ENCODE measurements around the gene VEZT.
"Not testable (repeated sequence)": the region's sequence is repeated elsewhere in the genome, so short reads cannot be mapped to it uniquely, and the experiment has no call there.

The VEZT gene

DNA sequence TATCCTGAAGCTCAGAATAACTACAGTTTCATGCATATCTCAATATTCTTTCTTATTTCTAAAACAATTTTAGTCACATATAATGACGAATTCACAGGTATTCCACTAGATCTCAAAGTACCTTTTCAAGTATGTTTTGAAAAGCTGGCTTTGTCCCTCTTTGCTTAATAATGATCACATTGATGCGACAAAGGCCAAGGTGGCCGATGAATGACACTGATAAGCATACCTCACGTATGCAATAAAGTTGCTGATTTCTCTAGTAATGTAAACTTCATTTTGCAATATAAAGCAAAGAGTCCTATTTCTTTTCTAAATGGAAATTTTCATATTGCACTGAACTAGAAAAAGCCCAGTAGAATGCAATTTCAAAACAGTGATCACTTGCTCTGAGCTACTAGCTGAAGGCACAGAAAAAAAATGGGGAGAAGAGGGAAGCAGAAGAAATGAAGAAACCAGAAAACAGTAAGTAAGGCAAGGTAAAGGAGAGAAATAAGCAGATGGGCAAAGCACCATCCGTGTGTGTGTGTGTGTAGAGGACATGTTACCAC is 29.7 kb upstream of the VEZT start:
- DNase-seq (ENCODE audit: low spot score in 2 of 2) = no peak
- Mint-ChIP-seq H3K4me3 (no peak overlapping the region), H3K27ac (ENCODE audit: low read depth) (no peak overlapping the region), H3K27me3 (no peaks in the 10 kb centered on the region), H3K9me3 (no peaks in the 10 kb centered on the region), H3K36me3 (ENCODE audit: insufficient read depth) (no peaks in the 10 kb centered on the region), H3K4me1 (no peaks in the 10 kb centered on the region)
- ATAC-seq (replicated peaks; ENCODE audit: extremely low read depth, poor library complexity, severe bottlenecking) = no peak

DNA sequence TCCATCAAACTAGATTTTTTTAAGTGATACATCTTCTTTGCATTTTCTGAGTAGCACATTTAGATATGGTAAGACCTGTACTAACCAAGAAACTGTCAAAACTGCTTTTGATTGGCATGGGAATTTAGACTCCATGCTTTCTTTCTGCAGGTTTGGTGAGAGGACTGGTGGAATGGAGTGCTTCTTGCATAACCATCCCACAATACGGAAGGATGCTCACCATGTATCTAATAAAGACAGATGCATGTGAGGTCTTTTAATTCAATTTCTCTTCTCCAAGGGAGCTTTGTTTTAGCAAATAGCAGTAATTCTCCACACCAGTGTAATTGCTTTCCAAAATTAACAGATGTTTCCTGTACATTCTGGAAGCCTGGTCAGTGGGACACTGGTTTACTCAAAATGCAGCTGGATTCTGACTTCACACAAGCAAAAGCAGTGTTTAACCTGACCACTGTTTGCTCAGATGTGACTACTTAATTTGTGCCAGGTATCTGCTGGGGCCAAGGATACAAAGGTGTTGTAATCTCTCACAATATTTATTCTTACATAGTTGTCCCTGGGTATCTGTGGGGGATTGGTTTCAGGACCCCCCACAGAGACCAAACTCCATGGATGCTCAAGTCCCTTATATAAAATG is 26.4 kb upstream of the VEZT start:
- Mint-ChIP-seq H3K27ac (ENCODE audit: low read depth) (no peak overlapping the region), H3K4me1 (no peaks in the 10 kb centered on the region), H3K4me3 (no peak overlapping the region), H3K27me3 (no peaks in the 10 kb centered on the region), H3K9me3 (no peaks in the 10 kb centered on the region), H3K36me3 (ENCODE audit: insufficient read depth) (no peaks in the 10 kb centered on the region)
- no peak for ATAC-seq (replicated peaks; ENCODE audit: extremely low read depth, poor library complexity, severe bottlenecking)
- DNase-seq (ENCODE audit: low spot score in 2 of 2) = no peak

GRCh38 chr12:95192271-95192670 is 25.3 kb upstream of the VEZT start:
- Mint-ChIP-seq H3K27ac (ENCODE audit: low read depth) (no peak overlapping the region), H3K27me3 (no peaks in the 10 kb centered on the region), H3K4me3 (no peak overlapping the region), H3K36me3 (ENCODE audit: insufficient read depth) (no peaks in the 10 kb centered on the region), H3K9me3 (no peaks in the 10 kb centered on the region), H3K4me1 (no peaks in the 10 kb centered on the region)
- ATAC-seq (replicated peaks; ENCODE audit: extremely low read depth, poor library complexity, severe bottlenecking) (no peak), DNase-seq (ENCODE audit: low spot score in 2 of 2) (no peak)

- no peak overlapping the region for H3K4me3 Mint-ChIP-seq
- ATAC-seq (replicated peaks; ENCODE audit: extremely low read depth, poor library complexity, severe bottlenecking) = no peak
- no peaks in the 10 kb centered on the region for H3K36me3 Mint-ChIP-seq (ENCODE audit: insufficient read depth)
- no peaks in the 10 kb centered on the region for H3K4me1 Mint-ChIP-seq
- no peak overlapping the region for H3K27ac Mint-ChIP-seq (ENCODE audit: low read depth)
- H3K27me3 Mint-ChIP-seq = no peaks in the 10 kb centered on the region
- no peaks in the 10 kb centered on the region for H3K9me3 Mint-ChIP-seq
- DNase-seq (ENCODE audit: low spot score in 2 of 2) = no peak
These were observed 24.5 kb upstream of the VEZT start for GRCh38 chr12:95193139-95193538.

DNA sequence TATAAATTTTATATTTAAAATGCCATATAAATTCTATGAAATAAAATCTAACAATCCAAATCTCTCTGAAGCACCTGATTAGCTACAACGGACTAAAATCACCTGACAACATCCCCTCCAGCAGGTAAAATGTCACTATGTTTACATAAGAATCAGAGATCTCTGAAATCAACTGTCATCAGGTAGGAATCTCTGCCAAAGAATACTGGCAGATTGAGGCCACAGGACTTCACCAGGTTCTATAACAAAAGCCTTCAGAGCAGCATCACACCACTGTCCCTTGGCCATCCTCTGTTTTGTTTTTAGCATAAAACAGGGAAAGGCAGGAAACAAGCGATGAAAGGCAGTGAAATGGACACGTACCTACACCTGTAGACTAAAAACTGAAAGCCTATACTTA is 22.5 kb upstream of the VEZT start:
- no peaks in the 10 kb centered on the region for H3K9me3 Mint-ChIP-seq
- no peak overlapping the region for H3K4me3 Mint-ChIP-seq
- no peaks in the 10 kb centered on the region for H3K4me1 Mint-ChIP-seq
- no peaks in the 10 kb centered on the region for H3K27me3 Mint-ChIP-seq
- H3K27ac Mint-ChIP-seq (ENCODE audit: low read depth) = no peak overlapping the region
- H3K36me3 Mint-ChIP-seq (ENCODE audit: insufficient read depth) = no peaks in the 10 kb centered on the region
- no peak for ATAC-seq (replicated peaks; ENCODE audit: extremely low read depth, poor library complexity, severe bottlenecking)
- DNase-seq (ENCODE audit: low spot score in 2 of 2) = no peak

- not testable (repeated sequence) for DNase-seq (ENCODE audit: low spot score in 2 of 2); H3K36me3 Mint-ChIP-seq (ENCODE audit: insufficient read depth); H3K9me3 Mint-ChIP-seq; ATAC-seq (replicated peaks; ENCODE audit: extremely low read depth, poor library complexity, severe bottlenecking); H3K27ac Mint-ChIP-seq (ENCODE audit: low read depth); H3K4me1 Mint-ChIP-seq; H3K27me3 Mint-ChIP-seq; H3K4me3 Mint-ChIP-seq
These were observed 20.6 kb upstream of the VEZT start for GRCh38 chr12:95196875-95197569.

GRCh38 chr12:95197636-95198035 is 20.0 kb upstream of the VEZT start:
- DNase-seq (ENCODE audit: low spot score in 2 of 2) (no peak), ATAC-seq (replicated peaks; ENCODE audit: extremely low read depth, poor library complexity, severe bottlenecking) (no peak)
- Mint-ChIP-seq H3K4me1 (no peaks in the 10 kb centered on the region), H3K36me3 (ENCODE audit: insufficient read depth) (no peaks in the 10 kb centered on the region), H3K9me3 (no peaks in the 10 kb centered on the region), H3K27me3 (no peaks in the 10 kb centered on the region), H3K4me3 (no peak overlapping the region), H3K27ac (ENCODE audit: low read depth) (no peak overlapping the region)

DNA sequence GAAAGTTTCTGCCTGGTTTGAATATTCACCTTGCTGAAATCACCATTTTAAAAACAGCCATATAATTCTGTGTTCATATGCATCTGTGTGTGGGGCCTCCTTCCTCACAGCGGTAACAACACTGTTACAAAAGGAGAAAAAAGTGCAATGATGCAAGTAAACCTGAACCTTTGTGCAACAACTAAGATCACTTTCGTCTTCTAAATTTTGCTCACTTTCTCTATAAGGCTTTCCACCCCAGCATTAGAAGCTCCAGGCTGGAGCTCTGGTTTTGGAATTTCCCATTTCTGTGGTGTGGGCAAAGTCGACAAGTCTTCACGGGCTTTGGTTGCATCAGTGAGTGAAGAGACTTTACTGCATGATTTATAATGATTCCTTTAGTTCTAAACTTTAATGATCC is 18.7 kb upstream of the VEZT start:
- Mint-ChIP-seq H3K4me3 (no peak overlapping the region), H3K4me1 (no peaks in the 10 kb centered on the region), H3K36me3 (ENCODE audit: insufficient read depth) (no peaks in the 10 kb centered on the region), H3K27ac (ENCODE audit: low read depth) (no peak overlapping the region), H3K9me3 (no peaks in the 10 kb centered on the region), H3K27me3 (no peaks in the 10 kb centered on the region)
- ATAC-seq (replicated peaks; ENCODE audit: extremely low read depth, poor library complexity, severe bottlenecking) = no peak
- no peak for DNase-seq (ENCODE audit: low spot score in 2 of 2)

DNA sequence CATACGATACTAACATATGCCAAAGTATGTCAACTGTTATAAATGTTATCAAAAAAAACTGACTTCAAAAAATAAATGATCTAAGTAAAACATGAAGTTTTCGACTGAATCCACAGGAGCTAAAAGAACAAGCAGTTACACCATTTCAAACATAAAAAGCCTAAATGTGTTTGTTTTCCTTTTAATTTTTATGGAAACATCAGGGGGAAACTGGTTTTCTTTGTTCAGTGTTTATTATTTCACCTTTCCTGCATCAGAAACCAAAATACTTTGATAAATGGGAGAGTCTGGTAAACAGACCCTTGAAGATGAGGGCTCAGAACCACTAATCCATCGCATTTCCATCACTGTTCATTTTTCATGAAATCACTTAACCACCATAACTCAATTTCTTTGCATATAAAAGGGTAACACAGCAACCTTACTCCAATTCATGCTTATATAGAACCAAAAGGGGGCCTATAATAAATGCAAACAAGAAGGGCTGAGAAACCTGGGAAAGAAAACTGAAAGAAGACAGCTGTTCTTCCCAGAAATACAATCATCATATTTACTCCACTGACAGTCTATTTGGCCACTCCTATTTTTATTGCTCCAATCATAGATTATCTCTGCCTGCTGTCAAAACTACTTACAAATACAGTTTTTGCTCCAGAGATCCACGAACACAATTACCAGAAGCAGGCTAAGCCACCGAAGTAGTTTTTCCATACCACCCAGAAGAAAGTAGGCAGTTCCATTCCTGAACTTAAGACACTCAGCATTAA is 17.3 kb upstream of the VEZT start:
- no peak for DNase-seq (ENCODE audit: low spot score in 2 of 2)
- no peaks in the 10 kb centered on the region for H3K36me3 Mint-ChIP-seq (ENCODE audit: insufficient read depth)
- H3K27ac Mint-ChIP-seq (ENCODE audit: low read depth) = no peak overlapping the region
- H3K4me1 Mint-ChIP-seq = no peaks in the 10 kb centered on the region
- H3K27me3 Mint-ChIP-seq = no peaks in the 10 kb centered on the region
- no peak for ATAC-seq (replicated peaks; ENCODE audit: extremely low read depth, poor library complexity, severe bottlenecking)
- no peaks in the 10 kb centered on the region for H3K9me3 Mint-ChIP-seq
- no peak overlapping the region for H3K4me3 Mint-ChIP-seq

DNA sequence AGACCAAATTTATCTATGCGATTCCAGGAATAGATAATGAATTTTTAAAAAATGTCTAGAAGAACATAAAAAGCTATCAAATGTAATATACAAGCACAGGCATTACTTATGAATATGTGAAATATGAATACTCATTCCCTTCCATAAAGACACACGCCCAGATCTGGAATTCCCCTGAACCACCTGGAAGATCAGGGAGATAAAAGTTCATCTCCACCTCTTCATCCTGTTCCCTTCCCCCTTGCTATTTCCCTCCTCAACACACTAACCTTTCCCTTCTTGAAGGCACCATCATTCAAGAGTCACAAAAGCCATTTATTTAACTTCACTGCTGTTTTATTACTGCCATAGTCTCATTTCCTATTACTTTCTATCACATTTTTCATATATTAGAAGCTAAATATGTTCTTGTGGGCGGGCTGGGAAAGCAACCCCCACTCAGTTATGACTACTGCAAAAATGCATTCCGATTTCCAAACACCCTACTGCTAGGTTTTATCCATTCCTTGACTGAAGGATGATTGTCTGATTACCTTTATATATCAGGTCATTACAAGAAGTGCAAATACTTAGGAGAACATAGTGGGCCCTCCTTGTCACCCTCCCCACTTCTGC is 16.4 kb upstream of the VEZT start:
- H3K4me1 Mint-ChIP-seq = no peaks in the 10 kb centered on the region
- no peaks in the 10 kb centered on the region for H3K9me3 Mint-ChIP-seq
- H3K4me3 Mint-ChIP-seq = no peak overlapping the region
- no peak for ATAC-seq (replicated peaks; ENCODE audit: extremely low read depth, poor library complexity, severe bottlenecking)
- no peak for DNase-seq (ENCODE audit: low spot score in 2 of 2)
- no peaks in the 10 kb centered on the region for H3K36me3 Mint-ChIP-seq (ENCODE audit: insufficient read depth)
- no peak overlapping the region for H3K27ac Mint-ChIP-seq (ENCODE audit: low read depth)
- H3K27me3 Mint-ChIP-seq = no peaks in the 10 kb centered on the region

- Mint-ChIP-seq H3K36me3 (ENCODE audit: insufficient read depth) (no peaks in the 10 kb centered on the region), H3K4me3 (no peak overlapping the region), H3K27me3 (no peaks in the 10 kb centered on the region), H3K9me3 (no peaks in the 10 kb centered on the region), H3K27ac (ENCODE audit: low read depth) (no peak overlapping the region), H3K4me1 (no peaks in the 10 kb centered on the region)
- ATAC-seq (replicated peaks; ENCODE audit: extremely low read depth, poor library complexity, severe bottlenecking) (no peak), DNase-seq (ENCODE audit: low spot score in 2 of 2) (no peak)
These were observed 14.7 kb upstream of the VEZT start for GRCh38 chr12:95202691-95203486.

DNA sequence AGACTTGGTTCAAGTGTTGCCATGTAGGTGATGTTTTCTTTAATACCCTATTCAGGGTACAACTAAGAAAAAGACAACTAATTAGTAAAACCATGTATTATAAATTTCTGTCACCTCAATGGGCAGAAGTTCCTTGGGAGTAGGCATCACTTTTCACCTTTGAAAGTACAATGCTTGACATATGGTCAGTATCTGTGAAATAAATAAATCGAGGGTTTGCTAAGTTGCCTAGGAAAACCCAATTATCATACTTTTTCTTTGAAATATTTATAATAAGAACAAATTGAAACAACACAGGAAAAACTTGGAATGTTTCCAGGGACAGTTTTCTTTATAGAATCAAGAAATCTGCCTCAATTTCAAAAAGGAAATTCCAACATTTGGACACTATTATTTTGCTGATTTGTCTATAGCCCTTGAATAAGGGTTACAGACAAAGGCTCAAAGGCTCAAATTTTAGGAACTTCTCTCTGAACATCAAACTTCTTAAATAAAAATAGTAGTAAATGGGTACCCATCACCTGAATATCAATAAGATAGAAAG is 14.0 kb upstream of the VEZT start:
- Mint-ChIP-seq H3K4me1 (no peaks in the 10 kb centered on the region), H3K9me3 (no peaks in the 10 kb centered on the region), H3K4me3 (no peak overlapping the region), H3K36me3 (ENCODE audit: insufficient read depth) (no peaks in the 10 kb centered on the region), H3K27ac (ENCODE audit: low read depth) (no peak overlapping the region), H3K27me3 (no peaks in the 10 kb centered on the region)
- ATAC-seq (replicated peaks; ENCODE audit: extremely low read depth, poor library complexity, severe bottlenecking) (no peak), DNase-seq (ENCODE audit: low spot score in 2 of 2) (no peak)
